ENCODE measurements around the gene ZNF407. TPM values are rescaled to one million over a fixed set of nuclear protein-coding genes. Genes with fewer than 3 reads are reported as not detected.

Gene ZNF407
- total RNA-seq, 1 experiment from 2014 or later: 7.6 TPM

DNA sequence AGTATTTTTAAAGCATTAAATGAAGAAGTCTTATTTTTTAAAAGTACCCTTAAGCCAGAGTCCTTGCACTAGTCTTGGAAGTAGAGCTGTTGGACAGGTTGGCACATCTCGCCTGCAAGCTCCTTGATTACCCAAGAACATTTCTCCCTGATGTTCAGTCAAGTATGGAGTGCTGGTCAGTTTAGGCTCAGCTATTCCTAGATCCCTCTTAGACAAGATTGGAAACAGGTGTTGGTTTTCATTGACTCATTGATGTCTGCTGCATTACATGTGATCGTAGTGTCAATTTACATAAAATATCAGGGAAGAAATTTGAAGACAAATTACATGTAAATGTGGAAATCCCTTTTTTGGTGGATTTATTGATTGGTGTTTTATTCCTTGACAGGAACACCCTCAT, 170.4 kb downstream of the ZNF407 start:
- TF ChIP-seq SRF (IDR thresholded peaks at IDR 0.05; ENCODE audit: low read depth): no peak
- TF ChIP-seq SP1 (IDR thresholded peaks at IDR 0.05; ENCODE audit: low read depth): no peak
- TF ChIP-seq, protein P1, sequence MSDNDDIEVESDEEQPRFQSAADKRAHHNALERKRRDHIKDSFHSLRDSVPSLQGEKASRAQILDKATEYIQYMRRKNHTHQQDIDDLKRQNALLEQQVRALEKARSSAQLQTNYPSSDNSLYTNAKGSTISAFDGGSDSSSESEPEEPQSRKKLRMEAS (IDR thresholded peaks at IDR 0.05): no peak
- TF ChIP-seq FOSL1 (IDR thresholded peaks at IDR 0.05; ENCODE audit: low read depth): no peak
- no peak for TF ChIP-seq EZH2phosphoT487 (IDR thresholded peaks at IDR 0.05; ENCODE audit: borderline replicate concordance)
- DNase-seq (ENCODE audit: low read depth, low spot score) (no peak), ATAC-seq (no peak)
- Histone ChIP-seq H3K4me2 (ENCODE audit: low read length) (no peak overlapping the region), H3K9me2 (ENCODE audit: insufficient read depth) (no peaks in the 10 kb centered on the region; the same call in 1 of the 2 replicates), H3K79me2 (ENCODE audit: insufficient read depth, low read length) (no peaks in the 10 kb centered on the region), H3K36me3 (ENCODE audit: control insufficient read depth in 1 of 2, insufficient read depth in 2 of 2, low read length in 2 of 2) (no peaks in the 10 kb centered on the region), H3K27ac (ENCODE audit: low read depth, low read length) (no peak overlapping the region), H3K4me1 (ENCODE audit: control insufficient read depth in 1 of 2, insufficient read depth in 2 of 2, low read length in 2 of 2) (no peaks in the 10 kb centered on the region), H3K9me3 (ENCODE audit: control insufficient read depth in 1 of 2, insufficient read depth in 1 of 2, low read depth in 1 of 2, low read length in 2 of 2) (no peaks in the 10 kb centered on the region), H4K20me1 (ENCODE audit: insufficient read depth) (no peaks in the 10 kb centered on the region), H3K9ac (ENCODE audit: low read length) (no peak overlapping the region), H3K4me3 (replicated peaks in 1 of 2; ENCODE audit: low read depth in 1 of 2, low read length in 2 of 2) (no peak overlapping the region), H2AFZ (ENCODE audit: low read depth, low read length, poor library complexity, severe bottlenecking) (no peak overlapping the region), H3K27me3 (ENCODE audit: insufficient read depth, low read length) (no peaks in the 10 kb centered on the region)
- ChIA-PET CTCF (no interaction called here), RAD21 (ENCODE audit: low non-redundant PET in 1 of 2, low total read pairs in 2 of 2, uncharacterized antibody in 2 of 2, unreplicated experiment in 2 of 2) (no interaction called here), POLR2A (no interaction called here)
- intact Hi-C loops (cut with micrococcal nuclease): no loop called here
- no TSS peak for BruUV-seq (replicated peaks)

GRCh38 chr18:74773171-74773624, 175.5 kb downstream of the ZNF407 start:
- ChIA-PET RAD21 (ENCODE audit: low non-redundant PET in 1 of 2, low total read pairs in 2 of 2, uncharacterized antibody in 2 of 2, unreplicated experiment in 2 of 2) (no interaction called here), CTCF (no interaction called here), POLR2A (no interaction called here)
- H3K27ac ChIP-seq (ENCODE audit: low read depth, low read length): no peak overlapping the region
- H2AFZ ChIP-seq (ENCODE audit: low read depth, low read length, poor library complexity, severe bottlenecking): no peak overlapping the region
- H3K9me2 ChIP-seq (ENCODE audit: insufficient read depth): no peaks in the 10 kb centered on the region
- ATAC-seq (no peak), DNase-seq (ENCODE audit: low read depth, low spot score) (no peak)
- intact Hi-C loops (cut with micrococcal nuclease): no loop called here
- H4K20me1 ChIP-seq (ENCODE audit: insufficient read depth): no peaks in the 10 kb centered on the region
- no peak overlapping the region for H3K9ac ChIP-seq (ENCODE audit: low read length)
- no peaks in the 10 kb centered on the region for H3K27me3 ChIP-seq (ENCODE audit: insufficient read depth, low read length)
- no peak overlapping the region for H3K4me2 ChIP-seq (ENCODE audit: low read length)
- H3K9me3 ChIP-seq (ENCODE audit: control insufficient read depth in 1 of 2, insufficient read depth in 1 of 2, low read depth in 1 of 2, low read length in 2 of 2): no peaks in the 10 kb centered on the region
- H3K36me3 ChIP-seq (ENCODE audit: control insufficient read depth in 1 of 2, insufficient read depth in 2 of 2, low read length in 2 of 2): no peaks in the 10 kb centered on the region
- H3K79me2 ChIP-seq (ENCODE audit: insufficient read depth, low read length): no peaks in the 10 kb centered on the region
- no peaks in the 10 kb centered on the region for H3K4me1 ChIP-seq (ENCODE audit: control insufficient read depth in 1 of 2, insufficient read depth in 2 of 2, low read length in 2 of 2)
- no peak overlapping the region for H3K4me3 ChIP-seq (replicated peaks in 1 of 2; ENCODE audit: low read depth in 1 of 2, low read length in 2 of 2)
- no TSS peak for BruUV-seq (replicated peaks)
- TF ChIP-seq, protein P2, sequence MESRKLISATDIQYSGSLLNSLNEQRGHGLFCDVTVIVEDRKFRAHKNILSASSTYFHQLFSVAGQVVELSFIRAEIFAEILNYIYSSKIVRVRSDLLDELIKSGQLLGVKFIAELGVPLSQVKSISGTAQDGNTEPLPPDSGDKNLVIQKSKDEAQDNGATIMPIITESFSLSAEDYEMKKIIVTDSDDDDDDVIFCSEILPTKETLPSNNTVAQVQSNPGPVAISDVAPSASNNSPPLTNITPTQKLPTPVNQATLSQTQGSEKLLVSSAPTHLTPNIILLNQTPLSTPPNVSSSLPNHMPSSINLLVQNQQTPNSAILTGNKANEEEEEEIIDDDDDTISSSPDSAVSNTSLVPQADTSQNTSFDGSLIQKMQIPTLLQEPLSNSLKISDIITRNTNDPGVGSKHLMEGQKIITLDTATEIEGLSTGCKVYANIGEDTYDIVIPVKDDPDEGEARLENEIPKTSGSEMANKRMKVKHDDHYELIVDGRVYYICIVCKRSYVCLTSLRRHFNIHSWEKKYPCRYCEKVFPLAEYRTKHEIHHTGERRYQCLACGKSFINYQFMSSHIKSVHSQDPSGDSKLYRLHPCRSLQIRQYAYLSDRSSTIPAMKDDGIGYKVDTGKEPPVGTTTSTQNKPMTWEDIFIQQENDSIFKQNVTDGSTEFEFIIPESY (IDR thresholded peaks at IDR 0.05; ENCODE audit: extremely low read depth, insufficient replicate concordance, low read length): no peak
- TF ChIP-seq EZH2 (IDR thresholded peaks at IDR 0.05) (no peak), SIN3A (IDR thresholded peaks at IDR 0.05; ENCODE audit: low read depth) (no peak), CTCF (IDR thresholded peaks at IDR 0.05 in 2 of 3, conservative IDR thresholded peaks at IDR 0.05 in 1 of 3; ENCODE audit: borderline replicate concordance in 1 of 3, insufficient read depth in 1 of 3, low read depth in 2 of 3, low read length in 2 of 3) (no peak), POLR2AphosphoS5 (IDR thresholded peaks at IDR 0.05; ENCODE audit: low read depth, low read length) (no peak), SRF (IDR thresholded peaks at IDR 0.05; ENCODE audit: low read depth) (no peak), ZFX (IDR thresholded peaks at IDR 0.05) (no peak), FOSL1 (IDR thresholded peaks at IDR 0.05; ENCODE audit: low read depth) (no peak), CBX3 (IDR thresholded peaks at IDR 0.05; ENCODE audit: low read depth) (no peak)
- TF ChIP-seq, protein P3, sequence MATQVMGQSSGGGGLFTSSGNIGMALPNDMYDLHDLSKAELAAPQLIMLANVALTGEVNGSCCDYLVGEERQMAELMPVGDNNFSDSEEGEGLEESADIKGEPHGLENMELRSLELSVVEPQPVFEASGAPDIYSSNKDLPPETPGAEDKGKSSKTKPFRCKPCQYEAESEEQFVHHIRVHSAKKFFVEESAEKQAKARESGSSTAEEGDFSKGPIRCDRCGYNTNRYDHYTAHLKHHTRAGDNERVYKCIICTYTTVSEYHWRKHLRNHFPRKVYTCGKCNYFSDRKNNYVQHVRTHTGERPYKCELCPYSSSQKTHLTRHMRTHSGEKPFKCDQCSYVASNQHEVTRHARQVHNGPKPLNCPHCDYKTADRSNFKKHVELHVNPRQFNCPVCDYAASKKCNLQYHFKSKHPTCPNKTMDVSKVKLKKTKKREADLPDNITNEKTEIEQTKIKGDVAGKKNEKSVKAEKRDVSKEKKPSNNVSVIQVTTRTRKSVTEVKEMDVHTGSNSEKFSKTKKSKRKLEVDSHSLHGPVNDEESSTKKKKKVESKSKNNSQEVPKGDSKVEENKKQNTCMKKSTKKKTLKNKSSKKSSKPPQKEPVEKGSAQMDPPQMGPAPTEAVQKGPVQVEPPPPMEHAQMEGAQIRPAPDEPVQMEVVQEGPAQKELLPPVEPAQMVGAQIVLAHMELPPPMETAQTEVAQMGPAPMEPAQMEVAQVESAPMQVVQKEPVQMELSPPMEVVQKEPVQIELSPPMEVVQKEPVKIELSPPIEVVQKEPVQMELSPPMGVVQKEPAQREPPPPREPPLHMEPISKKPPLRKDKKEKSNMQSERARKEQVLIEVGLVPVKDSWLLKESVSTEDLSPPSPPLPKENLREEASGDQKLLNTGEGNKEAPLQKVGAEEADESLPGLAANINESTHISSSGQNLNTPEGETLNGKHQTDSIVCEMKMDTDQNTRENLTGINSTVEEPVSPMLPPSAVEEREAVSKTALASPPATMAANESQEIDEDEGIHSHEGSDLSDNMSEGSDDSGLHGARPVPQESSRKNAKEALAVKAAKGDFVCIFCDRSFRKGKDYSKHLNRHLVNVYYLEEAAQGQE (IDR thresholded peaks at IDR 0.05; ENCODE audit: low read depth): no peak
- TF ChIP-seq, protein P1 (IDR thresholded peaks at IDR 0.05): no peak
